ENCODE results near the gene SEMA3A.
A peak's percentile ranks its signal among the peaks of the same experiment; 100 is the strongest.

The SEMA3A gene

GRCh38 chr7:84017651-84018050 lies 176.9 kb downstream of the SEMA3A start:
- 68% methylated on average over 2 of the region's 2 CpGs for WGBS
- H3K27ac ChIP-seq (ENCODE audit: low read depth, low read length): peak overlapping the region; percentile 3; the same call in 1 of the 2 replicates
- H3K27me3 ChIP-seq (ENCODE audit: insufficient read depth, low read length): no peaks in the 10 kb centered on the region
- H3K36me3 ChIP-seq (ENCODE audit: insufficient read depth, low read length): 0 out of 2 replicates have a peak, but pooled peaks cover 4% of the 10 kb centered on the region
- H3K9me3 ChIP-seq (ENCODE audit: insufficient read depth, low read depth, low read length): no peaks in the 10 kb centered on the region
- peaks cover 11% of the 10 kb centered on the region; the same call in 1 of the 2 replicates for H3K4me1 ChIP-seq (ENCODE audit: insufficient read depth, low read length)
- no peak overlapping the region for H3K4me3 ChIP-seq (ENCODE audit: low read length)
- no peak overlapping the region for H3K9ac ChIP-seq (ENCODE audit: low read depth, low read length)

- H3K27me3 ChIP-seq (ENCODE audit: insufficient read depth, low read length): no peaks in the 10 kb centered on the region
- peaks cover 8% of the 10 kb centered on the region; the same call in 1 of the 2 replicates for H3K4me1 ChIP-seq (ENCODE audit: insufficient read depth, low read length)
- H3K4me3 ChIP-seq (ENCODE audit: low read length): no peak overlapping the region
- H3K36me3 ChIP-seq (ENCODE audit: insufficient read depth, low read length): peaks cover 34% of the 10 kb centered on the region
- H3K9me3 ChIP-seq (ENCODE audit: insufficient read depth, low read depth, low read length): no peaks in the 10 kb centered on the region
- peak overlapping the region; percentile 22; the same call in 1 of the 2 replicates for H3K27ac ChIP-seq (ENCODE audit: low read depth, low read length)
- WGBS: 82% methylated on average over 4 of the region's 6 CpGs
- H3K9ac ChIP-seq (ENCODE audit: low read depth, low read length): no peak overlapping the region
Observed at GRCh38 chr7:84013616-84014240, 180.9 kb downstream of the SEMA3A start.

GRCh38 chr7:84009782-84010181 lies 184.8 kb downstream of the SEMA3A start:
- Histone ChIP-seq H3K9me3 (ENCODE audit: insufficient read depth, low read depth, low read length) (no peaks in the 10 kb centered on the region), H3K4me1 (ENCODE audit: insufficient read depth, low read length) (no peaks in the 10 kb centered on the region), H3K36me3 (ENCODE audit: insufficient read depth, low read length) (peaks cover 68% of the 10 kb centered on the region), H3K27ac (ENCODE audit: low read depth, low read length) (no peak overlapping the region), H3K4me3 (ENCODE audit: low read length) (no peak overlapping the region), H3K27me3 (ENCODE audit: insufficient read depth, low read length) (no peaks in the 10 kb centered on the region), H3K9ac (ENCODE audit: low read depth, low read length) (no peak overlapping the region)
- WGBS: no CpG with 5 or more reads among the region's 1 CpG

GRCh38 chr7:84009051-84009450 lies 185.5 kb downstream of the SEMA3A start:
- Histone ChIP-seq H3K27ac (ENCODE audit: low read depth, low read length) (no peak overlapping the region), H3K4me3 (ENCODE audit: low read length) (no peak overlapping the region), H3K36me3 (ENCODE audit: insufficient read depth, low read length) (peaks cover 75% of the 10 kb centered on the region), H3K9ac (ENCODE audit: low read depth, low read length) (no peak overlapping the region), H3K4me1 (ENCODE audit: insufficient read depth, low read length) (no peaks in the 10 kb centered on the region), H3K27me3 (ENCODE audit: insufficient read depth, low read length) (no peaks in the 10 kb centered on the region), H3K9me3 (ENCODE audit: insufficient read depth, low read depth, low read length) (no peaks in the 10 kb centered on the region)

GRCh38 chr7:84003191-84003590 lies 191.4 kb downstream of the SEMA3A start:
- Histone ChIP-seq H3K4me1 (ENCODE audit: insufficient read depth, low read length) (peaks cover 24% of the 10 kb centered on the region), H3K9ac (ENCODE audit: low read depth, low read length) (no peak overlapping the region), H3K36me3 (ENCODE audit: insufficient read depth, low read length) (peaks cover 91% of the 10 kb centered on the region), H3K9me3 (ENCODE audit: insufficient read depth, low read depth, low read length) (no peaks in the 10 kb centered on the region), H3K27ac (ENCODE audit: low read depth, low read length) (no peak overlapping the region), H3K27me3 (ENCODE audit: insufficient read depth, low read length) (no peaks in the 10 kb centered on the region), H3K4me3 (ENCODE audit: low read length) (no peak overlapping the region)
- WGBS: 100% methylated on average over 1 of the region's 1 CpG

- Histone ChIP-seq H3K9ac (ENCODE audit: low read depth, low read length) (no peak overlapping the region), H3K9me3 (ENCODE audit: insufficient read depth, low read depth, low read length) (0 out of 2 replicates have a peak, but pooled peaks cover under 1% of the 10 kb centered on the region), H3K36me3 (ENCODE audit: insufficient read depth, low read length) (peaks cover 94% of the 10 kb centered on the region), H3K27ac (ENCODE audit: low read depth, low read length) (no peak overlapping the region), H3K27me3 (ENCODE audit: insufficient read depth, low read length) (no peaks in the 10 kb centered on the region), H3K4me1 (ENCODE audit: insufficient read depth, low read length) (peaks cover 24% of the 10 kb centered on the region), H3K4me3 (ENCODE audit: low read length) (no peak overlapping the region)
- WGBS: 86% methylated on average over 2 of the region's 3 CpGs
Observed at GRCh38 chr7:84002348-84002747, 192.2 kb downstream of the SEMA3A start.

- H3K27me3 ChIP-seq (ENCODE audit: insufficient read depth, low read length): no peaks in the 10 kb centered on the region
- no peak overlapping the region for H3K27ac ChIP-seq (ENCODE audit: low read depth, low read length)
- 0 out of 2 replicates have a peak, but pooled peaks cover 5% of the 10 kb centered on the region for H3K9me3 ChIP-seq (ENCODE audit: insufficient read depth, low read depth, low read length)
- no CpG with 5 or more reads among the region's 1 CpG for WGBS
- H3K36me3 ChIP-seq (ENCODE audit: insufficient read depth, low read length): peaks cover 58% of the 10 kb centered on the region
- no peak overlapping the region for H3K9ac ChIP-seq (ENCODE audit: low read depth, low read length)
- H3K4me1 ChIP-seq (ENCODE audit: insufficient read depth, low read length): peaks cover 9% of the 10 kb centered on the region; the same call in 1 of the 2 replicates
- no peak overlapping the region for H3K4me3 ChIP-seq (ENCODE audit: low read length)
Observed at GRCh38 chr7:83996879-83997278, 197.7 kb downstream of the SEMA3A start.

GRCh38 chr7:83987764-83988163 lies 206.8 kb downstream of the SEMA3A start:
- H3K4me3 ChIP-seq (ENCODE audit: low read length): no peak overlapping the region
- no peak overlapping the region for H3K9ac ChIP-seq (ENCODE audit: low read depth, low read length)
- no peaks in the 10 kb centered on the region for H3K9me3 ChIP-seq (ENCODE audit: insufficient read depth, low read depth, low read length)
- 93% methylated on average over 1 of the region's 1 CpG for WGBS
- H3K27me3 ChIP-seq (ENCODE audit: insufficient read depth, low read length): no peaks in the 10 kb centered on the region
- H3K27ac ChIP-seq (ENCODE audit: low read depth, low read length): no peak overlapping the region
- H3K36me3 ChIP-seq (ENCODE audit: insufficient read depth, low read length): peaks cover 5% of the 10 kb centered on the region
- H3K4me1 ChIP-seq (ENCODE audit: insufficient read depth, low read length): no peaks in the 10 kb centered on the region

GRCh38 chr7:83985821-83986220 lies 208.8 kb downstream of the SEMA3A start:
- H3K36me3 ChIP-seq (ENCODE audit: insufficient read depth, low read length): peaks cover 25% of the 10 kb centered on the region
- H3K9me3 ChIP-seq (ENCODE audit: insufficient read depth, low read depth, low read length): no peaks in the 10 kb centered on the region; the same call in 1 of the 2 replicates
- no peak overlapping the region for H3K4me3 ChIP-seq (ENCODE audit: low read length)
- WGBS: 97% methylated on average over 5 of the region's 5 CpGs
- H3K4me1 ChIP-seq (ENCODE audit: insufficient read depth, low read length): no peaks in the 10 kb centered on the region
- no peak overlapping the region for H3K9ac ChIP-seq (ENCODE audit: low read depth, low read length)
- no peak overlapping the region for H3K27ac ChIP-seq (ENCODE audit: low read depth, low read length)
- no peaks in the 10 kb centered on the region for H3K27me3 ChIP-seq (ENCODE audit: insufficient read depth, low read length)

- H3K27ac ChIP-seq (ENCODE audit: low read depth, low read length): no peak overlapping the region
- peaks cover 31% of the 10 kb centered on the region for H3K36me3 ChIP-seq (ENCODE audit: insufficient read depth, low read length)
- no peaks in the 10 kb centered on the region for H3K4me1 ChIP-seq (ENCODE audit: insufficient read depth, low read length)
- no peak overlapping the region for H3K4me3 ChIP-seq (ENCODE audit: low read length)
- H3K9me3 ChIP-seq (ENCODE audit: insufficient read depth, low read depth, low read length): no peaks in the 10 kb centered on the region; the same call in 1 of the 2 replicates
- H3K9ac ChIP-seq (ENCODE audit: low read depth, low read length): no peak overlapping the region
- H3K27me3 ChIP-seq (ENCODE audit: insufficient read depth, low read length): no peaks in the 10 kb centered on the region
Observed at GRCh38 chr7:83984591-83984990, 210.0 kb downstream of the SEMA3A start.

- Histone ChIP-seq H3K4me3 (ENCODE audit: low read length) (no peak overlapping the region), H3K27ac (ENCODE audit: low read depth, low read length) (no peak overlapping the region), H3K9ac (ENCODE audit: low read depth, low read length) (no peak overlapping the region), H3K9me3 (ENCODE audit: insufficient read depth, low read depth, low read length) (no peaks in the 10 kb centered on the region; the same call in 1 of the 2 replicates), H3K27me3 (ENCODE audit: insufficient read depth, low read length) (no peaks in the 10 kb centered on the region), H3K4me1 (ENCODE audit: insufficient read depth, low read length) (no peaks in the 10 kb centered on the region), H3K36me3 (ENCODE audit: insufficient read depth, low read length) (peaks cover 31% of the 10 kb centered on the region)
- WGBS: 98% methylated on average over 4 of the region's 4 CpGs
Observed at GRCh38 chr7:83984076-83984475, 210.5 kb downstream of the SEMA3A start.

GRCh38 chr7:83983606-83984005 lies 211.0 kb downstream of the SEMA3A start:
- H3K9me3 ChIP-seq (ENCODE audit: insufficient read depth, low read depth, low read length): no peaks in the 10 kb centered on the region; the same call in 1 of the 2 replicates

More at GRCh38 chr7:83983606-83984005, 211.0 kb downstream of the SEMA3A start:
- WGBS: 83% methylated on average over 1 of the region's 1 CpG
- Histone ChIP-seq H3K4me3 (ENCODE audit: low read length) (no peak overlapping the region), H3K27me3 (ENCODE audit: insufficient read depth, low read length) (no peaks in the 10 kb centered on the region), H3K36me3 (ENCODE audit: insufficient read depth, low read length) (peaks cover 33% of the 10 kb centered on the region), H3K4me1 (ENCODE audit: insufficient read depth, low read length) (no peaks in the 10 kb centered on the region), H3K27ac (ENCODE audit: low read depth, low read length) (no peak overlapping the region), H3K9ac (ENCODE audit: low read depth, low read length) (no peak overlapping the region)
